Globus pallidus (tissue), 1 donor: ENCODE data around the gene SUSD3.
A peak's percentile ranks its signal among the peaks of the same experiment; 100 is the strongest.
"Not testable (repeated sequence)": the region's sequence is repeated elsewhere in the genome, so short reads cannot be mapped to it uniquely, and the experiment has no call there.

Experiments used
- DNase-seq: peaks from one replicate; pipeline ENCODE4 v3.0.0-alpha.2; 2015; ENCODE audit warnings: low spot score

Gene SUSD3

DNA sequence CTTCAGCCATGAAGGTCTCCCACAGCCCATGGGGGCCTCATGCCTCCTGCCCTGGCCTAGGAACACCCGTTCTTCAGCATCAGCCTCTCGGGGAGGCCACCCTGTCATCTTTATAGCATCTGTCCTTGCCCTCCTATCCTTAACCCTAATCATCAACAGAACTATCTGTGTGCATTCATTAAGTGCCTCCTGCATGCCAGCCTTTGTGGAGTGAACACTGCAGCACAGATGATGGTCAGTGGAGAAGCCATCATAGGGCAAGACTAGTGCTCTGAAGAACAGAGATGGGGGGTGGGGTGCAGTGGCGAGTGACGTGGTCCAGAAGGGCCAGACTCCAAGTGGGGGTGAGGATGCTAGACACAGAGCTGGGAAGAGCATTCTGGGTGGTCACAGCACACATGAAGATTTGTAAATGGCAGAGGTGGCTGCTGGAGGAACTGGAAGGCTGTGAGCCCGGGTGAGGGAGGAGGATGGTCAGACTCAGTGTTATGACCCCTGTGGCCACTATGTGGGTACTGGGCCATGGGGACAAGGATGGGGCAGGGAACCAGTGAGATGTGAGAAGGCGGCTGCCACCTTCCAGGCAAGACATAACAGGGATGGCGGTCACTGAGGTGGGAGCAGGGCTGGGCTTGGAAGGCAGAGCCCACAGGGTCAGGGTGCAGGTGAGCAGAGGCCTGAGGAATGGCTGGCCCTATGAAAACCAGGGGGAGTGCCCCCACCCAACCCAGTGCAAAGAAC lies 33.9 kb downstream of the SUSD3 start:
- DNase-seq: no peak

- DNase-seq: peak; percentile 24
These were observed 34.8 kb downstream of the SUSD3 start for GRCh38 chr9:93093127-93093876.

DNA sequence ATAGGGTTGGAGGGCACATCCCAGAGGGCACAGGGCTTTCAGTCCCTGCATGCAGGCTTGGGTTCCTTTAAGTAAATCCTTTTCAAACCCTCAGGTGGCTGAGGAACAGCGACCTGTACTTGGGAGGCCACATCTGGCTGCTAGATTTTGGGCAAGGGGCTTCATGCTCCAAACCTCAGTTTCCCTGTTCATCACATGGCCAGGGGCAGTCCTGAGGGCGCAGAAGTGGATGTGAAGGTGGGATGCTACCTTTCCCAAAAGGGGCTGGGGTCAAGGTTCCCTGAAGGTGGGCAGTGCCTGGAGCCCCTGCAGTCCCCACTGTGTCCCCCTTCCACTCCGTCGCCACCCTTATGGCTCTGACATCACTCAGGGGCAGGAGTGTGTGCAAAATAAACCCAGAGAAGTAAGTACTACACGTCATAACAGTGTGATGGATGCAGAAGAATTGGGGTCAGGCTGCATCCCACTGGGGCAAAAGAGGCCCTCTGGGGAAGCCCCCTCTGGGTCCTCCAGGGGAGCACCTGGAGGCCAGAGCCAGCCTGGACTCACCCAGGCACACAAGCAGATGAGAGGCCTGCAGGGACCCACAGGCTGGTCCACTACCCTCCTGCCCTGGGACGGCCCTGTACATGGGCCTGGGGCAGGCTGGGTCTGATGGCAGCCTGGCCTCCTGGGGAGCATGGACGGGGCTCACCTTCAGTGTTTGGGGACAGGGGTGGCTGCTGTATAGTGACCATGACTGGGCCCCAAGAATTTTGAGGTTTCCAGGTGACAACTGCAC lies 35.6 kb downstream of the SUSD3 start:
- DNase-seq: no peak

DNA sequence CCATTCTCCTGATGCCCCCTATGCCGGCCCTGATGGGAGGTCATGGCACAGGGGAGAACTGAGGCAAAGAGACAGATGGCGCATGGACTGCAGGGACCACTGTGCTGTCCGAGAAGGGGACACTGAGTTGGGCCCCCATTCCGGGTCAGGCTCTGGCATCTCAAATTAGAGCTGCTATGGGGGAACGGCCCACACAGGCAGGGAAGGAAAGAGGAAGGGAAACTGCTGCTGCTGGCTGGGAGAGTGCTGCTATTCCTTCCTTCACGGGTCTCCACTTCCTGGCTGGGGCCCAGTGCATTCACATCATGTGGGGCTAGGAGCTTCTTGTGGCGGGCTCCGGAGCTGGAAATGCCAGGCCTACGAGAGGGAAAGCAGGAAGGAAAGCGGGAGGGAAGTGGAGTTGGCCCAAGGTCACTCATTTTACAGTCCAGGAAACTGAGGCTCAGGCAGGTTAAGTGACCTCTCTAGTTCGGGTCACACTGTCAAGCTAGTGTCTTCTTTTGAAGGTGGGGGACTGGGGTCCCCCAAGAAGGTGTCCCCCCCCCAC lies 36.2 kb downstream of the SUSD3 start:
- DNase-seq: peak; percentile 70

- DNase-seq: peak; percentile 100
These were observed 37.0 kb downstream of the SUSD3 start for GRCh38 chr9:93095205-93096130.

- no peak for DNase-seq
These were observed 37.8 kb downstream of the SUSD3 start, which contains the start of gene CARD19 for GRCh38 chr9:93096131-93096802. CARD19 (plus strand) TSS chr9:93096217; CDS start chr9:93096346, 129 bp downstream.

- no peak for DNase-seq
These were observed 38.4 kb downstream of the SUSD3 start for GRCh38 chr9:93096811-93097382.

DNA sequence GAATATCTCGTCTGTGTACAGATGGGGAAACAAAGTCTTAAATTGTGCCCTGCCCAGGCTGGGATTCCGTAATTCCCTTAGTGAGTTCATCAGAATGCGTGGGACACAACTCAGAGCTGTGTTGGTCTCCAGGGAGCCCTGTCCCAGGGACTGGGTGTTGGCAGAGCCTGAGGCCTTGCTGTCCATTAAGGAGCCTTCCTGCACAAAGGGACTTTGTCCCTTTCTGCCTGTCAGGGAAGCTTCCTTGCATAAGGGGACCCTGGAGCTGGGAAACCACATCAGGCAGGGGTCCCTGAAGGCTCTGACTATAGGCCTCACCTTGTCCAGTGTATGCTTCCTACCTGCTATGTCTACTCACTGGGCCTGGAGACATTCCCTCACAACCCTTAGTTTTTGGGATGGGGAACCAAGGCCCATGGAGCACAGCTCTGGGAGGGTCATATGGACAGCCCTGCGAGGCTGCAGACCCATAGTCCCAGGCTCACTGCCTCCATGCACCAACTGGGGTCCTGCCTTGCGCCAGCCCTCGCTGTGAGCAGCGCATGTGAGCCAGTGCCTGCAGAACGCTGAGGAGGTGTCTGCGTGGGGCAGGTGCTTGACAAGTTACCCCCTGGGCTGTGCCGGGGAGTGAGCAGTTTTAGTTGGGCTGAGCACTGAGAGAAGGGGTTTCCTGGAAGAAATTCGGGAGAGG lies 39.2 kb downstream of the SUSD3 start:
- DNase-seq: peak; percentile 71

- DNase-seq: peak; percentile 75
These were observed 39.9 kb downstream of the SUSD3 start for GRCh38 chr9:93098236-93098946.

DNA sequence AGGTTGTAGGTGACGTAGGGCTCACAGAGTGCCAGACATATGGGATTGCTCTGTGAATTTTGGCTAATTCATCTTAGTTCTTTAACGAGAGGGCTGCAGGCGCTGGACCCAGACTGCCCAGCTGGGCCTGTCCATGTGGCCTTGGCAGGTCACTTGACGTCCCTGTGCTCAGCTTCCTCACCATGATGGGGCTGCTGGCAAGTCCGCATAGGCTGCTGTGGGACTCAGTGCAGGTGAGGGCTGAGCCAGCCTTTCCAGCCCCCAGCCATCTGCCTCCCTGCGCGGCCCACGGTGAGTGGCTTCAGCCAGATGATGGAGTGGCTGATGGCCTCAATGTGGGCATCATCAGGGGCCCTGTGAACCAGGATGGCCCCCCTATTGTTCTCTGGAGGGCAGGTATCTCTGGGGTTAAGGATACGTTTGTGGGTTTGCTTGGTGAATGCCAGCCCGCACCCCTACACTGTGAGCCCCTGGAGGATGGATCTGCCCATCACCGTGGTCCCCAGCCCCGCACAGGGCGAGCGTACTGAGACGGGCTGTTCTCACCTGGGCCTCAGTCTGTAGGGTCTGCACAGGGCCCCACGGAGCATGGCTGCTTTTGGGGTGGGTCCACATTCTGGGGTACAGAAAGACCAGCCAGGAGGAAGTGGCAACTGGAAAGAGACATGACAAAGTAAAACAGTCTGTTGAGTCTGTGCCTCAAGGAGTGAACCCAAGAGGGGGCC lies 41.2 kb downstream of the SUSD3 start:
- no peak for DNase-seq

DNA sequence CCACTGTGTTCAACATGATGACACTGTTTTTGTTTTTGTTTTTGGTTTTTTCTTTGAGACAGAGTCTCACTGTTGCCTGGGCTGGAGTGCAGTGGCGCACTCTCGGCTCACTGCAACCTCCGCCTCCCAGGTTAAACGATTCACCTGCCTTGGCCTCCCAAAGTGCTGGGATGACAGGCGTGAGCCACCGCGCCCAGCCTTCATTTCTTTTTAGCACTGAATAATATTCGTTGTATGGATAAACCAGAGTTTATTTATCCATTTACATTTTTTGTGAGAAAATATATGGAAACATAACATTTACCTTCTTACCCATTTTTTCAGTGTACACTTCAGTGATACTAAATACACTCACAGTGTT lies 41.8 kb downstream of the SUSD3 start:
- DNase-seq: no peak

GRCh38 chr9:93101086-93101485 lies 42.6 kb downstream of the SUSD3 start:
- not testable (repeated sequence) for DNase-seq

DNA sequence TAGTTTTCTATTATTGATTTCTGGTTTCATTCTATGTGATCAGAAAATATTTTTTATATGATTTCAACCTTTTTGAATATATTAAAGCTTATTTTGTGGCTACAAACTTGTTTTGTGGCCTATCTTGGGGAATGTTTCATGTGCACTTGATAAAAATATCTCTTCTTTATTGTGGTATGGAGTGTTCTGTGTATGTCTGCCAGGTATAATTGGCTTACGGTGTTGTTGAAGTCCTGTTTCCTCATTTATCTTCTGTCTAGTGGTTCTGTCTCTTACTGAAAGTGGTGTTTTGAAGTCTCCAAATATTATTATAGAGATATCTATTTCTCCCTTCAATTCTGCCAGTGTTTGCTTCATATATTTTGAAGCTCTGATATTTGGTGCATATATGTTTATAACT lies 47.1 kb downstream of the SUSD3 start:
- DNase-seq: no peak

DNA sequence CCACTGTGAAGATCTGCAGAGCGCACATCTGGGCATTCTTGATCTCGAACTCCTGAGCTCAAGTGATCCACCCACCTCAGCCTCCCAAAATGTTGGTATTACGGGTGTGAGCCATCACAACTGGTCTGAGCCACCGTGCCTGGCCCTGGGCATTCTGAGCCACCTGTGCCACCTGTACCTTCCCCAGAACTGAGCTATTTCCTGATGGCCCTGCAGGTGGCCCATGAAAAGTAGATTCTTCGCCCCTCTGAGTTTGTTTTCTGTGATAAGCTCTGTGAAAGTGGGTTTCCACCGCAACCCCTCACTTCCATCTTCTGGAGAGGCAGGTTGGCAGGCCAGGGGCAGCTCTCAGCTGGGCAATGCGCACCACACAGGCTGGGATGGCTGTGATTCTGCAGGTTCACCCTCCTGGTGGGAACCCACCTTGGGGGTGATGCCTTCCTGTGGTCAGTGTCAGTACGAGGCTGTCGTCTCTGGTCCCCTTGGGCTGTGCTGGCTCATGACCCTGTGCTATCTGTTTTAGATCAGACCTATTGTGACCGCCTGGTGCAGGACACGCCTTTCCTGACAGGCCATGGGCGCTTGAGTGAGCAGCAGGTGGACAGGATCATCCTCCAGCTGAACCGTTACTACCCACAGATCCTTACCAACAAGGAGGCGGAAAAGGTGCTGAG lies 48.8 kb downstream of the SUSD3 start:
- no peak for DNase-seq

DNA sequence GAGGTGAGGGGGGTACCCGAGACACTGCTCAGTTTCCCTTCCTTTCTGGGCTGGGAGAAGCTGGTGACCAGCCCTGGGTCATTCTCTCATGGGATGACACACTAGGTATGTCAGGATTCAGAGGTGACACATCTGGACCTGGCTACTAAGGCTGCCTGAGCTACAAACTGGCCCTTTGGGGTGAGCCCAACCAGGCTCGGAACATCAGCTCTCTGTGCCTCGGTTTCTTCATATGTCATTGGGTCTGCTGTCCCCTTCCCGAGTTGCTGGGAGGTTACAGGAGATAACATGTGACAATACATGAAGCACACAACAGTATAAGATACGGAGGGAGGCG lies 49.3 kb downstream of the SUSD3 start:
- DNase-seq: no peak

- DNase-seq: no peak
These were observed 50.0 kb downstream of the SUSD3 start for GRCh38 chr9:93108291-93109041.

DNA sequence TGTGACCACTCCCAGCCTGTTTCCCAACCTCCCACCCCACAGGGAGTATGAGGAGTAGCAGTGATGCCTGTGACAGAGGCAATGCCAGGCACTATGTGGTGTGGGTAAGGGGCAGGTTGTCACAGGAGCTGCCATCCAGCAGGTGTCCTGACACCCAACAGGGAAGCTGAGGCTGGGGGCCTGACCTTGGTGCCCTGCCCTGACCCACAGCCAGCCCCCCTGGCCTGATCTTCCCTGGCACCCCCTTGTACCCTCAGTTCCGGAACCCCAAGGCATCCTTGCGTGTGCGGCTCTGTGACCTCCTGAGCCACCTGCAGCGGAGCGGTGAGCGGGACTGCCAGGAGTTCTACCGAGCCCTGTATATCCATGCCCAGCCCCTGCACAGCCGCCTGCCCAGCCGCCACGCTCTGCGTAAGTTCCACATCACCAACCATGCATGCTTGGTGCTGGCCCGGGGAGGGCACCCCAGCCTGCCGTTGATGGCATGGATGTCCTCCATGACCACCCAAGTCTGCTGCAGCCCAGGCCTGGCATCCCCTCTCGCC lies 51.9 kb downstream of the SUSD3 start:
- no peak for DNase-seq
